Measurements from ENCODE around the gene CDH23.

CDH23 gene

DNA sequence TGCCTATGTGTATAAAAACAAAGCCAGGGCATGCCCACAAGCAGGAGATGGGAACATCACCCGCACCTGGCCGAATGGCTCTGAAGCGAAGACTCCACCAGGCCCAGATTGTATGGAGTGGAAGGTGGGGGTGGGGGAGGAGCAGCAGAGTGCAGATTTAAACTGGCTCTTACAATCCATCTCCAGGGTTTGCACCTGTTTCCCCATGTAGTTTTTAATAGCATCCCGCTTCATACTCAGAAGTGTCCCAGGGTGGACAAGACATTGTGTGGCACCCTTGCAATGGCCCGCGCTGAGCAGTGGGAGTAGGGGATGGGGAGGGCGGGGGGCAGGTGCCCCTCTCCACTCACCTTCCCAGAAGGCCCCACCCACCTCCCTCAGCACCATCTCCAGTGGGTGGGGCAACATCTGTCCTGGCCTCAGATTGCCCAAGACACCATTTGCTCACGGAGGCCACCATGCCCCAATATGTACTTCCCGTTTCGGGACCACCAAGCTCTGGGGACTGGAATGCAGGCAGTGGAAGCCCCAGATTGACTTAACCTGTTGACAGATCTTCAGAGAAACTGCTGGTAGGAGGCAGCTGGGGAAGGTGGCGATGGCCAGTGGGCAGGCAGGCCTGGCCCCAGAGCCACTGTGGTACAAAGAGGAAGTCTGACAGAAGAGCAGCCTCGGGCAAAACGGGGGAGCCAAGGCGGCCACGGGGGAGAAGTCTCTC is 353.6 kb downstream of the CDH23 start:
- peak; percentile 54 for DNase-seq

DNA sequence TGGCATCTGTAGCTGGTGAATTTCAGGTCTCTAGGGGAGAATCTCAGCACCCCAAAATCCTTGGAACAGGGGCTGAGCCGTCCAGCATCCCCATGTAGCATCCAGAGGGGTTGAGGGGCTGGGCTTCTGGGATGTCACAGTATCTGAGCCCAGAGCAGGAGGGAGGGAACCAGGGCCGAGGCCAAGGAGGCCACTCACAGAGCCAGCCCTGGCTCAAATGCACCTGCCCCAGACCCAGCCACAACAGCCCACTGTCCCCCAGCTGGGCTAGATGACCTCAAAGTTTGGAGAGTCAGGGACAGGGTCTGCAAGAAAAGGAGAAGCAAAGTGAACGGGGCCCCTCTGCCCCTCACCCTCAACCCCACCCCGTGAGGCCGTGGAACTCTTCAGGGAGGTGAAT is 354.3 kb downstream of the CDH23 start:
- no peak for DNase-seq

DNA sequence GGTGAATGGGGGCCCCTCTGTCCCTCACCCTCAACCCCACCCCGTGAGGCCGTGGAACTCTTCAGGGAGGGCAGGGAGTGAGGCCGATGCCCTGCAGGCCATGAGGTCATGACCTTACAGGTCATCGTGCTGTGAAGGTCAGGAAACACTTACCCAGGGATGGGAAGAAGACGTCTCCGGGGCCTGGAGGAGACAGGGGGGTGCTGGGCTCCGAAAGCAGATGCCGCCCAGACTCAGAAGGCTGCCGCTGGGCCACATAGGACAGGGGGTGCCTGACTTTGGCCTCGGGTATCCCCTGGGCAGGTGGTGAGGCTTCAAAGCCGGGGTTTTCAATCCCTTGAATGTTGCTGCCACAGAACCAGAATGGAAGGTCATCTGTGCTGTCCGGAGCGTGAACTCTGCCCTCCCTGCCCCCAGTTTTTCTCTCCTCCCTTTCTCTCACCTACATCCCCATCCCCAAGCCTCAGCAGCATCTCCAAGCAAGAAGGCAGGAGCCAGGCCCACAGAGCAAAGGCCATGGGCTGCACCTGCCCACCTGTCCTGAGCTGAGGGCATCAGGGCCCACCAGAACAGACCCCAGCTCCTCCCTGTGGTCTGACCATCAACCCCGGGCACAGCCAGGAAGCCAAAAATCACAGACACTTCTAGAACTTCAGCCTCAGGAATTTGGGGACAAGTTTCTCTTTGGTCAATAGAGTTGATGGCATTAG is 354.9 kb downstream of the CDH23 start:
- no peak for DNase-seq

DNA sequence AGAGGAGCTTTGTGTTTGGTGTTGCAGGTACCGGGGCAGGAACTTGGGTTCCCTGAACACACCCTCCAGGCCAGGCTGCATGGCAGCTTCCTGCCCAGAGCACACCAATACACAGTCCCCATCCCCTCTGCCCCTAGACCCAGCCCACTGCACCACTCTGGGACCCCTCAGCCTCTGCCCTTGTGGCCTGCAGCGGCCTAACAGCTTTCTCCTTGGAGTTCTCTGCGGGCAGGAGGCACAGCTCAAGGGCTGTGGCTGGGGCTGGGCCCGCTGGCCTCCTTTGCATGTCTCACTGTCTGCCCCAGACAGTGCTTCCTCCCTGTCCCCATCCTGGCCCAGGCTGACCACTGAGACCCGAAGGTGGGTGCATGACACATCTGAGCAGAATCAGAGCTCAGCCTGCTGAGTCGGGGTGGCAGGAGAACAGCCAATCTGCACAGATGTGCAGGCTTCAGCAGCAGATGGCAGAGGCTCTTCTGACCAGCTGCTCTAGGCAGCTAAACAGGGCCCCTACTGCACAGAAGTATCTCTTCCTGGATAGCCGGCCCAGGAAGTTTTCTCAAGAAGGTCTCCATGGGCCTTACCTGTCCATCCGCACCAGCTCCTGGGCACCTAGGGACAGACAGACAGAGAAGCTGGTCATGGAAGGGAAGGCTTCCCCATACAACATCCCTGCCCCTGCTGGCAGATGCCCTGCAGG is 355.8 kb downstream of the CDH23 start:
- DNase-seq = peak; percentile 11

DNA sequence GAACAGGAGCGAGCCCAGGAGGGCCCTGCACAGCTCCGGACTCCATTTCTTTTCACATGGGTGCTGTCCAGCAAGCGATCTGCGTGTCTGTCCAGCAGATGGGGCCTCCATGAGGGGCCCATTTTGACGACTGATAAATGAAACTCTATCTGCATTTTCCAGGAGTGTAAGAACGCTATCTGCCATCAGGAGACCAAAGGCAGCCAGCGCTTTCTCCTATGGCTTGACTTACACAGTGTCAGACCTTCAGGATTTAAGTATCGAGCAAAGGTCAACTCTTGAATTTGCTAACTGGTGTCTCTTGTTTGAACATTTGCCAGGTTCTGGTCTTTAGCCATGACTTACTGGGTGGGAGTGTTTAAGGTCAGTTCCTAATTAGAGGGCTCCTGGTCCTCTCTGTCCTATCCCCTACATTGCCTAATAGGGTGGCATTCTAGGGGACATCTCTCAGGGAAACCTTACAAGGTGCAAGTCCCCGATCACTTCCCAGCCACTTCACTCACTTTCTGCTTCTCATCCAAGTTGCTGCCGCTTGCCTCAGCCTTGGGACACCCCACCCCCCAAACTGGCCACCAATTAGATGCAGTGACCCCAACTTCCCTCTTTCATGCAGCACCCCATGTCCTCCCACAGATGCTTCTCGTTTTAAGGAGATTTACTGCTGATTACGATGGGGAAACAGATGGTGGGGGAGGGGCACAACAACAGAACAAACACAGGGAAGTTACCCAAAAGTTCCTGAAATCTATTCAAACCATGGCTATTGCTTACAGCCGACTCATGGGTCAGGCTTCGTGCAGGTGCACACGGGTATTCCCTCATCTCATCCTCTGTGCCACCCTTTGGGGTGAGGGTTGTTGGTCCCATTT is 356.6 kb downstream of the CDH23 start:
- DNase-seq = peak; percentile 95

DNA sequence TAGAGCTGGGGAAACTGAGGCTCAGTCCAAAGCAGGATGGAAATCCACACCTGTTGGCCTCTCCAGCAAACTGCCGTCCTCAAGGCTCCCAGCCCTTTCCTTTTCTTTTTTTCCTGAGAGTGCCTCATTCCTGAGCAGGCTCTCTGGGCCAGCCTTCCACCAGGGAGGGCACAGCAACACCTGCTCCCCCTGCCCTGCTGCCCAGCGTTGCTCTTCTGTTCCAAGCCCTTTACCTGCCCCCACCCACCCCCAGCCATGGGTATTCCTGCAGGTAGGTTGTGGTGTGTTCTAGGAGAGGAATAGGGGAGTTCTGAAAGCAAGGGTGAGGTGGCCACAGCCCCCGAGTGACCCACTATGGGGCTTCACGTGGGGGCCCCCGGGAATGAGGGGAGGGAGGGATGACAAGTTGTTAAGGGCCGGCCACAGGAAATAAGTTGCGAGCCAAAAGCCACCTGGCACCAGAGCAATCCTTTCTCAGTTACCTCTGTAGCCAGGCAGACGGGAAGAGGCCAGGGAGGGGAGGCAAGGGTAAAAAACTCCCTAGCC is 357.3 kb downstream of the CDH23 start:
- no peak for DNase-seq

DNA sequence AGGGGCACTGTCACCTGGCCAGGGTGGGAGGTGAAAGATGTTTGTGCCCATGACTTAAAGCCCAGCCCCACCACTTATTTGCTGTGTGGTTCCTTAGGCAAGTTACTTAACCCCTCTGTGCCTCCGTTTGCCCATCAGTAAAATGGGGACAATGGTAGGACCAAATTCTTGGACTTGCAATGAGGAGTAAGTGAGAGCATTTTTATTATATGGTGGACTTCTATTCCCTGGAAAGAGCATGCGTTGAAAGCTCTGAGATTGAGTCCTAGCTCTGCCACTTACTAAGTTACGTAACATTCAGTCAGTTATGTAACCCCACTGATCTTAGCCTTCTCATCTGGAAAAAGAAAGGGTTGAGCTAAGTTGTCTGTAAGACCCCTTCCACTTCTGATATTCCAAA is 357.8 kb downstream of the CDH23 start:
- DNase-seq = peak; percentile 58

DNA sequence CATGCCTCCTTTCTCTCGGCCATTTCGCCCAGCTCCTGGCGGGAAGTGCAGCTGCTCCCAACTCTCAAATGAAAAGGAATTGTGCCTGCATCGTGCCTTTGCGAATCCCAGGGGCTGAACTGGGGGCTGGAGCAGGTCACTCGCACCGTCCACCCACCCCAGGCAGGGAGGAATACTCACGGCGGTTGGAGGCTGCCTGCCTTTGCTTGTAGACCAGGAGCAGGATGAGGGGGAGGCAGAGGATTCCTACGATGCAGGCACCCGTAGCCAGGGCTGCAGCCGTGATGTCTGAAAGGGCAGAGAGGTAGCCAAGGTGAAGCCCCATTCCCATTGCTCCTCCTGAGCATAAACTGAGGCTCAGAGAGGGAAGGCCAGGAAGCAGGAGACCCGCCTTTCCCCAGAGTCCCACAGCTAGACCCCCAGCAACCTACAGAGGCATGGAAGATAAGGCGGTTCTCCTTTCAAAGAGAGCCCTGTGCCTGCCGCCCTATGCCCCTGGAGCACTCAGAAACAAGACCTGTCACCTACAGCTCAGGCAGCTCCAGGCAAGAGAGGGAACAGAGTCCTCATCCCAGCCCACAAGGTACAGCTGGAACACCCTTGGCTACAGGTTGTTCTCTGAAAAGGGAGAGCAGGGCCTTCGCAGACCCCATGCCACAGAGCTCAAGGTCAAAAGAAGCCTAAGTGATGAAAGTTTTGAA is 358.6 kb downstream of the CDH23 start:
- no peak for DNase-seq

DNA sequence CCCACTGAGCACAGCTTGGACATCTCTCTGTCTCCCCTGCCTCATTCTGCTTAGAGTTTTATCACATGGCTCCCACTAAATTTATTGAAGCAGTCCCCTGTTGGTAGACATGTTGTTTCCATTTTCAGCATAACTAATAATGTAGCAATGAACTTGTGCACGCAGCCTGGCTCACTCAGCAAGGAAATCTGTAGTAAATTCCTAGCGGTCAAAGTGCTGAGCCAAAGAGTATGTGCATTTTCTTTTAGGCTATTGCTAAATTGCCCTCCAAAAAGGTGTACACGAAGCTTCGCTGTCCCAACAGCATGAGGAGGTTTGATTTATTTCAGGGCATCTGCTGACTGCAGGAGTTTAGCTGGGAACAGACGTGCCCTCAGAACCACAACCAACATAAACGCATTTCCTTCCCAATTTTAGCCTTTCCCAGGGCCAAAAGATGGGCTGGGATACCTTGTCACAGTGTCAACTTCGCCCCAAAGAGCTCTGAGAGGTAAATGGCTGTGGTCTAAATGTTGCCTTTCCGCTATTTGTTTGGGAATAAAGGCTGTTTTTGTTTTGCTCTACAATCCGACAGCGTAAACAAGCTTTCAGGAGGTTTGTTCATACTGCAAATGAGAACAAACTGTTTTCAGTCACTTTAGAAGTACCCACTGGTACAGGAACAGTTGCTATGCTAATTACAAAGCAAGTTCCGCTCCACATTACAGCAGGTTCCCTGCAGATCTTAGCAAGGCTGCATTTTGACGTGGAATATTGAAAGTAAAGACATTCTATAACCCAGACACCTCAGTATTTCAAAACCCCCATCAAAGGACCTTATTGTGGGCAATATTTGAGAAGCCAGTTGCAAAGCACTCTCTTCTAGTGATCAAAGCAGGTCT is 359.8 kb downstream of the CDH23 start:
- peak; percentile 38 for DNase-seq

DNA sequence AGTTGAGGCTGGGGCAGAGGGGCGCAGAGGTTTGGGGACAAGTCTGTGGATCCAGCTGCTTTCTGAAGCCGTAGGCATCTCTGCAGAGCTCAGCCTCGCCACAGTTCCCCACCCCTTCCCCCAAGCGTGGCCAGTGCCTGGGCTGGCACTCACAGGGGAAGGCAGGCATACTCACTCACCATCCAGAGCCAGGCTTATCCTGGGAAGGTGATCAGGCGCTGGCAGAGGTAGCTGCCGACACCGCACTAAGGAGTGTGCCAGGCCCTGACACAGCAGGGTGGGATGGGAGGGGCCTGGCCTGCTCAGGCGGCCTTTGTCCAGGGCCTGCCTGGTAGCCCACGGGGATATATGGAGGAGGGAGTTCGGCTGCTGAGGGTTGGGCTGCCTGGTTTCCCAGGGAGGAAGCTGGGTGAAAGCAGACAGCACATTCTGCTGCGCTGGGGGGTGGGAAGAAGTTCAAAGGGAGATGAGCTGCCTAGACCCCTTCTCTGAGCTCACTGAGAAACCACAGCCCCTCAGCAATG is 360.7 kb downstream of the CDH23 start:
- DNase-seq = no peak

DNA sequence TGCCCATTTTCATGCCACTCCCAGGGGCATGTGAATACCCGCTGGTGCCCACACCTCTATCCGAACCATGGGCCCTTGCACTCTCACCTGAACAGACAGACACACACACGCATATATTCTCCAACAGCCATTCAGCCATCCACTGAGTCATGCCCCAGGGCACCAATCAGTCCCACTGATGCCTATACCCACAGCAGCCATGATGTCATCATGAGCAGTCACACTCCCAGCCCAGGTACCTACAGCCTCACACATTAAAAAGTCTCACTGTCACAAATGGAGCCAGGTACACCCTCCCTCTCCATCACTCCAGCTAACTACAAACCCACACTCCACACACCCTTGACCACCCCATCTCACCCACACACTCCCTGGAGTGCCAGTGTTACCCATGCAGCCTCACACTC is 364.4 kb downstream of the CDH23 start:
- DNase-seq = no peak

DNA sequence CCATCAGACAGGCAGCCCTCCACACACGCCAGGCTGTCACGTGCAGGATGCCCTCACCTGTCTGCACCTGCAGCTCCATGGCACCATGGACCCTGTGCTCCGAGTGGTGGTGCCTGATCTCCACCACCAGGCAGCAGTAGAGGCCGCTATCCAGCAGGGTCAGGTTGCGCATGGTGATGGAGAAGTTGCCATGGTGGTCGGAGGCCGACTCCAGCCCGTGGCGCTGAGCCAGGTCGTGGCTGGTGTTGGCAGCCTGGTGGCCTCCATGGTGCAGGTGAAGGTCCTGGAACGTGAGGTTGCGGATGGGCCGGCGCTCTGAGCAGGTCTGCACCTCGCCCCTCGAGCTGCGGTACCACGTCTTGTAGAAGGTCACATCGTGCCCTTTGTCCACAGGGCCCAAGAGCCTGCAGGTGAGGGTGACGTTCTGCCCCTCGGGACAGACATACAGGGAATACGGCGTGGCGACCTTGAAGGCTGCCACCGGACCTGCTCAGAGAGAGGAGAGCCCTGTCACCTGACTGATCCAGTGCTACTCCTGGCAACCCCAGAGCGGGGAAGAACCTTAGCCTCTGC is 364.9 kb downstream of the CDH23 start:
- DNase-seq = no peak

DNA sequence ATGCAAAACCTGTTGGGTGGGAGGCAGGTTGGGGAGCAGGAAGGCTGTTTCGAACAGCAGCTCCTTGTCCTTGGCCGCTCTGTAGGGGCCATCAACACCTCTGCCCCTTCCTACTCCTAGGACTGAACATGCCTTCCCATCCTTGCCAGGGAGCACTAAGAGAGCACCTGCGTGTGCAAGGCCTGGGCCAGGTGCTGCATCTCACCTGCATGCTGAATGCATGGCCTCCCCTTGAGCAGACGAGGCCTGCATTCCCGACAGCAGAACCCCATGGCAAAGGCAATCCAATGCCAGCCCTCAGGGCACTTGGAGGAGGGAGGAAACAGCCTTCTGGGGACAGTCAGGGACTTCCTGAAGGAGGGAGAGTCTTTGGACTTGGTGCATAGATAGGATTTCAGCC is 365.6 kb downstream of the CDH23 start:
- DNase-seq = no peak

DNA sequence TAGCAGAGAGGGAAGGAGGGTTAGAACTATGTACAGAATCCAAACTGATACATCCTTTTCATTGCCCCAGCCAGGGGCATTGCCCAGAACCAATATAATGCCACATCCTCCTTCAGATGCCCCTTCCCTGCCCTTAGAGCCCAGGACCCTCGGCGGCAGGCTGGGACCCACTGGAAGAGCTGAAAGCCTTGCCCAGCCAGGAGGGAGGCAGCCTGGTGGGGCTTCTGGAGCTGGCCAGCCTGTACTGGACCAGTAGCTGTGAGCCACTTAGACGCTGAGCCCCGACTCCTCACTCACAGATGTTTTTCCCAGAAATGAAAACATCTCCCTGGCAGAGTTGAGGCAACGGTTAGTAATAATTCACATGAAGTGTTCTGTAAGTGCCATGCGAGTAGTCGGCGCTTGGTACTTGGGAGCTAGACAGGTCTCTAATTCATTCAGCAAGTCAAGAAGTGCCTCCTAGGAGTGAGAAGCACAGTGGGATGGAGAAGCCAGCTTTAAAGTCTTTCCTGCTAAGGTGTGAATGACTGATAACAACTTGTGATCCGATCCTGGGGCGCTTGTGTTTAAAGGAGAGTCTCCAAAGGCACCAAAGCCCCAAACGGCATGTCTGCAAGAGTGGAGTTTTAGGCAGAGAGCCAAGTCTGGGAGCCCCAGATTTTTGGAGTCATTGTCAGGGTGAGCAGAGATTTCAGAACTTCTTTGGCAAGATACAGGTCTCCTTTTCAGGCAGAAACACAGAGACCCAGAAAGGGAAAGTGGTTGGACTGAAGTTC is 366.8 kb downstream of the CDH23 start:
- no peak for DNase-seq

DNA sequence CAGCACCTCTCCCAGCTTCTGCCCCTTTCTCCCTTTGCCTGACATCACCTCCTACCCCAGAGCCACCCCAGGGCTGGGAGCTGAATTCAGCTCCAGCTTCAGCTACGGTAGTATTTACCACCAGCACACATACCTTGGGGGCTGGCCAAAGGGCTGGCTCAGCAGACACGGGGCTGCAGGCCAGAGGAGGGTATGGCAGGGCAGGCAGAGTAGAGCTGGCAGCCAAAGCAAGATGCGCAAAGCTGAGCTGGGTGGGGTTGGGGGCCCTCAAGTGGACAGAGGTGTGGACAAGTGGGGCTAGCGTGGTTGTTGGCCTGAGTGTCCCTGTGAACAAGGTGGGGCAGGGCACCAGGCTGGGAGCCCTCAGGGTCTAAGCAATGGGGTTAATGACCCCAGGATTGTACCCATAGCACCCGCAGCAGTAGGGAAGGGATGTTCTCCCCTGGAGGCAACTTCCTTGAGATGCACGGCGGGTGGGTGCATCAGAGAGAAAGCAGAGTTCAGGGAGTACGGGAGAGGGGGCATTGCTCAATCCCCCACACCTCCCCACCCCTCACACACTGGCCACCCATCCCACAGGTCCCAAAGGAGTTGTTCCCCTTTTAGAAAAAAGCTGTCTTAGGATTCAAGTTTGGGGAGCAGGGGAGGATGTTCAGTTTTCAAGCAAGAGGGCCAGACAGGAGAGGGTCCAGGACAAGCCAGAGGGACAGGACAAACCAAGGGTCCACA is 368.6 kb downstream of the CDH23 start:
- no peak for DNase-seq

DNA sequence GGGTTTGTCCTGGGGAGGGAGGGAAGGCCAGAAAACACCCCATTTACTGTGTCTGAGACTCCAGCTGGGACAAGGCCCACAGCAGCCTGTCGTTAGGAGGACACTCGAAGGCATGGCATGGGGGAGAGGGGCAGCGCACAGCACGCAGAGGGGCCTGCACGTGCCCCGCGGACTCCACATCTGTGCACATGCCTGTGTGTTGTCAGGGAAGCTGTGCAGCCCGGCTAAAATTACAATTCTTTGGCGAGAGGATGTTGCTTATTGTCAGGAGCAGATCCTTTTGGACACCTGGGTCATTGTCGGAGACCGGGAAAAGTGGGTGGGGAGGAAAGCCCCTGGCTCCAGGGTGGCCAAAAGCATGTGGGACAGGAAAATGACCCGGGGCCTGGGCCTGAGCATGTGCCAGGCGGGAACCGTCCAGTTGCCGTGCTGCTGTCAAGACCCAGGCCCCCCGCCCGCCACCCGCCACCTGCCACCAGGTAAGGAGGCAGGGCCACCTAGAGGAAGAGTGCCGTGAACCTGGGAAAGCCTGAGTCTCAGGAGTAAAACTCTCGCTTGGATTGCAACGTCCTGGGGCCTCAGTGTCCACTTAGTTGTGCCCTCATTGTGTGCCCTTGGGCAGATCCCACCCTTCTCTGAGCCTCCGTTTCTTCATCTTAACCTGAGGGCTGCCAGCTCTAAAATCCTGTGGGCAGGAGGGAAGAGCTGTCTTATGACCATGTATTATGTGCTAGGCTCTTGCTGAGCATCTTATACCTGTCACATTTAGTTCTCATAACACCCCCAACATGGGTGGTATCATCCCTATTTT is 369.4 kb downstream of the CDH23 start:
- DNase-seq = no peak

DNA sequence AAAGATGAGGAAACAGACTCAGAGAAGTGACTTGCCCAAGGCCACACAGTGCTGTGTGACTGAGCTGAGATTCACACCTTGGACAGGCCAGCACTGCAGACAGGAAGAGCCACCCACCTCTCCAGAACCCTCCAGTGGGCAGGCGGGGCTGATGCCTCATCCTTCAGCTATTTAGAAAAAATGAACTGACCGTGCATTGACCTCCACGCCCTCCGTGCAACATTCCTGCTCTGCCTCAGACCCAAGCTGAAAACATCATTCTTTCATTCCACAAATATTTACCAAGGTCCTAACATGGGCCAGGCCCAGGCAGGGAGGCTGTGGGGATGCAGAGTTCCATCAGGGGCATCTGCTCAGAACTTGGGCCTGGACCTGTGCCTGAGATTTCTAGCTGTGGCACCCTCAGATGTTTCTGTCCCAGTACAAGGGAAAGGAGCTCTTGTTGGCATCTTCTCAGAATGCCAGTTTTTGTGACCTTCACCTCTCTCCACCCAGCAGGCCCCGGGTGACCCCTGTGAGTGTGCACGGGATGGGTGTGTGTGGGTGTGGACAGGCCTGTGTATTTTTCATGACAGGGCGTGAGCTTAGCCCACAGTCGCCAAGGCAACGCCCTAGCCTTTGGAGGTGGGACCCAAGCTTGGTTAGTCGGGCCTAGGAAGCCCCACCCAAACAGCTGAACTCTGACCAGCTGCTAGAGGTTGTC is 370.1 kb downstream of the CDH23 start:
- DNase-seq = no peak
